Adrenal gland (tissue), 12 donors: ENCODE measurements around the gene ZNF622. TPM values are rescaled to one million over a fixed set of nuclear protein-coding genes. Genes with fewer than 3 reads are reported as not detected.

Experiments used
- DNase-seq, 7 donors: peaks; one replicate each; pipeline ENCODE4 v3.0.0-alpha.2; 2019 to 2020
- H3K27ac ChIP-seq, 5 donors: fragments of 200-600 bp; sonication (generic) in 4 of 5; 1 replicate in 3 of 5; 2 replicates in 2 of 5; pipeline versions ENCODE4 v1.5.1 to v1.8.0; 2016 to 2020; ENCODE audit warnings: mild to moderate bottlenecking in 1 of 5
- H3K27me3 ChIP-seq: fragments of 200-600 bp; 2 replicates; pipeline ENCODE4 v1.8.0; 2021
- H3K36me3 ChIP-seq, 2 donors: fragments of 200-600 bp; replicated peaks in 1 of 2; 1 replicate in 1 of 2; 2 replicates in 1 of 2; pipeline versions ENCODE4 v1.5.1 to v1.8.0; 2018 to 2022
- H3K4me1 ChIP-seq, 2 donors: fragments of 200-600 bp; replicated peaks in 1 of 2; 1 replicate in 1 of 2; 2 replicates in 1 of 2; pipeline versions ENCODE4 v1.5.1 to v1.8.0; 2018 to 2021
- H3K4me3 ChIP-seq, 4 donors: fragments of 200-600 bp; sonication (generic) in 3 of 4; one replicate each; pipeline ENCODE4 v1.5.1; 2016 to 2018
- H3K9me3 ChIP-seq, 3 donors: fragments of 200-600 bp; sonication (generic) in 1 of 3; replicated peaks in 1 of 3; 1 replicate in 2 of 3; 2 replicates in 1 of 3; pipeline versions ENCODE4 v1.5.1 to v1.8.0; 2016 to 2021
- POLR2A ChIP-seq, 2 donors: fragments of 450-650 bp; IDR thresholded peaks; one replicate each; pipeline ENCODE4 v1.6.1; 2017; ENCODE audit warnings: antibody characterized with exemption in 2 of 2, mild to moderate bottlenecking in 2 of 2, moderate library complexity in 1 of 2
- WGBS, 4 donors: extraction: QIAGEN DNeasy Blood & Tissue Kit in 2 of 4; methylation state at CpG; one replicate each; pipeline versions ENCODE4 v1.1.5 to v1.1.7; 2013 to 2017; 5-methylcytosine and 5-hydroxymethylcytosine counted together
- intact Hi-C, 2 donors: fragments of 100-400 bp; cut with DNase I; formaldehyde crosslinking; loops; one replicate each; pipeline versions ENCODE4 v1.14.1 to v1.15.0; 2022 to 2023
- polyA plus RNA-seq, 3 donors: library from polyadenylated mRNA; stranded (reverse); fragments of 200-250 nt in 2 of 3; fragments of 350-450 nt in 1 of 3; fragmentation: Illumina TruSeq in 1 of 3; extraction: RNeasy Lipid Tissue Mini Kit (QIAGEN cat#74804) in 1 of 3; gene quantifications; one replicate each; pipeline ENCODE4 v1.2.3, GENCODE V29; 2013 to 2014
- total RNA-seq, 9 donors: library from RNA; depleted of rRNA in 4 of 9; stranded (reverse); fragments of >200 nt in 4 of 9; fragments of 120-200 nt in 1 of 9; fragmentation: NEBNext Ultra II Directional in 1 of 9; extraction: Animal tissue kit (Norgen Biotek cat#: 25700) in 1 of 9; gene quantifications; one replicate each; pipeline versions ENCODE4 v1.1.0 to v1.2.4, GENCODE V29; 2013 to 2023
- TF ChIP-seq, protein P1 (sequence below), 6 experiments: fragments of 450-650 bp in 4 of 6; fragments of 200-600 bp in 2 of 6; sonication (generic) in 1 of 6; IDR thresholded peaks; 1 replicate in 5 of 6; 2 replicates in 1 of 6; pipeline versions ENCODE4 v1.5.1 to v1.8.0; 2016 to 2021; ENCODE audit warnings: antibody characterized with exemption in 6 of 6, mild to moderate bottlenecking in 2 of 6, moderate library complexity in 1 of 6
- donor health status: healthy with polysubstance abuse.
- donor health status: Bipolar disorder and iron deficiency.
- donor health status: DM: yes; HTN: yes; CAD: no.
- donor health status: DM: no; HTN: no; CAD: no.
- donor health status: DM: no; HTN: no; CAD: no.
- donor health status: DM: yes; HTN: yes; CAD: no.

ZNF622 gene
- total and polyA plus RNA-seq, 12 donors, result 9.2 to 41.3 (median 21.8) TPM

DNA sequence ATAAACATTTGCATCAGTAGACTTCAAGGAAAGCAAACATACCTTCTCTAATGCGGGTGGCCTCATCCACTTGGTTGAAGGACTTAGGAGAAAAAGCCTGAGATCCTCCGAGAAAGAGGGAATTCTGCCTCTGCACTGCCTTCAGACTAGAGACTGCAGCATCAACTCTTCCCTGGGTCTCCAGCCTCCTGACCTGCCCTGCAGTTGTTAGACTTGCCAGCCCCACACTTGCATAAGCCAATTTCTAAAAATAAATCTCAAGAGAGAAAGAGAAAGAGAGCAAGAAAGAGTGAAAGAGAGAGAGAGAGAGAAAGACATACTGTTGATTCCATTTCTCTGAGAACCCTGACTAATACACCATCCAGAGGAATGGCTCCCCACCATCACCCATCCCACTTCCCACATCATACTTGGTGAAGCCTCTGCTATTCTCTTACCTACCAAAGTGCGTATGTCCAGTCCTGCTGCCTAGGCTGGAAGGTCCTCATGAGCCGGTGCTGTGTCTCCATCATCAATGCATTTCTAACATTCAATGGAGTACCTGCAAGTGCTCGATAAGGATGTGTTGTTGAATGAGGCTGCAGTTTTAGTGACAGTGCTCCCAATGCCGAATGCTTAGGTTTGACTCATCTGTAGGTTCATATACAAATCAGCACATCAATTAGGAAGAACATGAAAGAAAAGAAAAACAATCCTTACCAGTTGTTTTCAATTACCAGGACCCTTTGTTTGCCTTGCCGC lies 35.1 kb downstream of the ZNF622 start:
- intact Hi-C loops, result no loop called here
- H3K4me1 ChIP-seq, result no peaks in the 10 kb centered on the region
- no peaks in the 10 kb centered on the region for H3K9me3 ChIP-seq

DNA sequence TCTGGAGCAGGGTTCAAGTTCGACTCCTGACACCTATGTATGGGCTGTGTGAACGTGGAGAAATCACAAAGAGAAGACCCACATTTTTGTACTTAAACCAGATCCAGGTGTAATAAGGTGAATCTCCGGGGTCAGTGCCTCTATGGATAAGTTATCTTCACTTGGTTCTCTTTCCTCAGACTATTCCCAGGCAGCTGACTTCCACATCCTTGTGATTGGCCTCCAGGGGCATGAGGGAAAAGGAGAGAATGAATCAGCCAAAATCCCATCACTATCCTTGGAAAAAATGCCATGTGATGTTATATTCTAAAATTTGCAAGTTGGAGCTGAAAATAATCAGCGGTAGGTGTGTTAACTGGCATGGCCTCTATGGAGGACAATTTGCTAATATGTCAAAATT lies 37.2 kb downstream of the ZNF622 start:
- 74 to 82% (median 78%) methylated on average over 4 of the region's 4 CpGs for WGBS, 4 donors
- Histone ChIP-seq H3K27me3 (no peaks in the 10 kb centered on the region), H3K27ac (no peak overlapping the region), H3K4me1 (no peaks in the 10 kb centered on the region), H3K9me3 (no peaks in the 10 kb centered on the region), H3K4me3 (no peak overlapping the region), H3K36me3 (no peaks in the 10 kb centered on the region)
- no peak for TF ChIP-seq POLR2A (IDR thresholded peaks at IDR 0.05)
- TF ChIP-seq, protein P1, sequence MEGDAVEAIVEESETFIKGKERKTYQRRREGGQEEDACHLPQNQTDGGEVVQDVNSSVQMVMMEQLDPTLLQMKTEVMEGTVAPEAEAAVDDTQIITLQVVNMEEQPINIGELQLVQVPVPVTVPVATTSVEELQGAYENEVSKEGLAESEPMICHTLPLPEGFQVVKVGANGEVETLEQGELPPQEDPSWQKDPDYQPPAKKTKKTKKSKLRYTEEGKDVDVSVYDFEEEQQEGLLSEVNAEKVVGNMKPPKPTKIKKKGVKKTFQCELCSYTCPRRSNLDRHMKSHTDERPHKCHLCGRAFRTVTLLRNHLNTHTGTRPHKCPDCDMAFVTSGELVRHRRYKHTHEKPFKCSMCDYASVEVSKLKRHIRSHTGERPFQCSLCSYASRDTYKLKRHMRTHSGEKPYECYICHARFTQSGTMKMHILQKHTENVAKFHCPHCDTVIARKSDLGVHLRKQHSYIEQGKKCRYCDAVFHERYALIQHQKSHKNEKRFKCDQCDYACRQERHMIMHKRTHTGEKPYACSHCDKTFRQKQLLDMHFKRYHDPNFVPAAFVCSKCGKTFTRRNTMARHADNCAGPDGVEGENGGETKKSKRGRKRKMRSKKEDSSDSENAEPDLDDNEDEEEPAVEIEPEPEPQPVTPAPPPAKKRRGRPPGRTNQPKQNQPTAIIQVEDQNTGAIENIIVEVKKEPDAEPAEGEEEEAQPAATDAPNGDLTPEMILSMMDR (IDR thresholded peaks at IDR 0.05), result no peak
- intact Hi-C loops, result no loop called here
- no peak for DNase-seq

More for the DNA sequence above, 35.1 kb downstream of the ZNF622 start:
- 84 to 87% (median 85%) methylated on average over 7 of the region's 7 CpGs for WGBS, 4 donors
- Histone ChIP-seq H3K4me3 (no peak overlapping the region), H3K36me3 (no peaks in the 10 kb centered on the region), H3K27me3 (no peaks in the 10 kb centered on the region), H3K27ac (no peak overlapping the region)
- no peak for DNase-seq
- TF ChIP-seq, protein P1 (IDR thresholded peaks at IDR 0.05), result no peak
- no peak for TF ChIP-seq POLR2A (IDR thresholded peaks at IDR 0.05)

DNA sequence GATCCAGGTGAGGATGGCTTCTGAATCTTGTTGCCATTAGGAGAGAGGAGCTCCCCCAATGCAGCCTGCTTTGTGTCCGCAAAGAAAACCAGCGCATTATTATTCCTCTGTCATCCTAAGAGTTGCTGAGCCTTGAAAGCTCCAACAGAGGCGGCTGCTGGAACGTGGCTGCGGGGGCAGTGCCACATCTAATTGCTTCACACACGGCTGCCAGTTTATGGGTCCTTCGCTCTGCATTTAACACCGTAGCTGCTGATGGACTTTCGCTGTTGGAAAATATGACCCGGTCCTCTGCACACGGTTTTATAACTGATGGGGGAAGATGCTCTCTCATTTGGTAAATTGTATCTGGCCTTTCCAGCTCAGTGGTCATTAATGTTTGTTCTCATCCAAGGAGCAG lies 38.0 kb downstream of the ZNF622 start:
- Histone ChIP-seq H3K36me3 (no peaks in the 10 kb centered on the region), H3K27me3 (no peaks in the 10 kb centered on the region), H3K4me1 (no peaks in the 10 kb centered on the region), H3K9me3 (no peaks in the 10 kb centered on the region), H3K27ac (no peak overlapping the region), H3K4me3 (no peak overlapping the region)
- intact Hi-C loops, result no loop called here
- TF ChIP-seq POLR2A (IDR thresholded peaks at IDR 0.05), result no peak
- TF ChIP-seq, protein P1 (IDR thresholded peaks at IDR 0.05), result no peak
- WGBS, 4 donors, result 40 to 56% (median 45%) methylated on average over 9 to 11 of the region's 11 CpGs
- DNase-seq, result no peak

DNA sequence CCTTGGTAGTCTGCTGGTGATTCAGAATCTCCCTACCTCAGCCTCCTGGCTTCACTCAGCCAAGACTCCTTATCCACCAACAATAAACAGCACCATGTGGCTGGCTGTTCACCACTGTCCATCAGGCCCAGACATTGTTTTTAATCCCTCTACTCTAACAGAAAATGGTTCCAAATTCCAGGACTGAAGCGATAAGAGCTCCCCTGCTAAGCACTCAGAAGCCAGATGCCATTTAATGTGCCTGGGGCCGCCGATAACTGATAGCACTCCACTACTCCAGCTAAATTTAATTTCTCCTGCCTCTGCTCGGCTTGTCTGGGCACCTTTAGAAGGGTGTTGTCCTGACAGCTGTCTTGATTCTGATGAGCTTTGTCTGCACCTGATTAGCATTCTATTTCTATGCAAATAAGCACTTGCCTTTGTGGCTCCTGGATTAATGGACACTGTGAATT lies 47.1 kb downstream of the ZNF622 start:
- Histone ChIP-seq H3K9me3 (no peaks in the 10 kb centered on the region), H3K36me3 (no peaks in the 10 kb centered on the region), H3K27me3 (no peaks in the 10 kb centered on the region), H3K27ac (no peak overlapping the region), H3K4me3 (no peak overlapping the region), H3K4me1 (no peaks in the 10 kb centered on the region)
- TF ChIP-seq POLR2A (IDR thresholded peaks at IDR 0.05), result no peak
- TF ChIP-seq, protein P1 (IDR thresholded peaks at IDR 0.05), result no peak
- DNase-seq, result peak in 2 of 7 donors; percentile 3 to 16
- WGBS, 4 donors, result 65 to 83% (median 73%) methylated on average over 4 of the region's 4 CpGs
- intact Hi-C loops, result no loop called here
